GM19397 (cell line): ENCODE results near the gene FGF12.

Experiments used
- ATAC-seq: cut with Tn5 transposase; IDR thresholded peaks from one replicate; pipeline ENCODE4 v1.9.1; 2021; ENCODE audit warnings: mild to moderate bottlenecking, moderate library complexity; ENCODE audit not compliant: unreplicated experiment

FGF12 gene

DNA sequence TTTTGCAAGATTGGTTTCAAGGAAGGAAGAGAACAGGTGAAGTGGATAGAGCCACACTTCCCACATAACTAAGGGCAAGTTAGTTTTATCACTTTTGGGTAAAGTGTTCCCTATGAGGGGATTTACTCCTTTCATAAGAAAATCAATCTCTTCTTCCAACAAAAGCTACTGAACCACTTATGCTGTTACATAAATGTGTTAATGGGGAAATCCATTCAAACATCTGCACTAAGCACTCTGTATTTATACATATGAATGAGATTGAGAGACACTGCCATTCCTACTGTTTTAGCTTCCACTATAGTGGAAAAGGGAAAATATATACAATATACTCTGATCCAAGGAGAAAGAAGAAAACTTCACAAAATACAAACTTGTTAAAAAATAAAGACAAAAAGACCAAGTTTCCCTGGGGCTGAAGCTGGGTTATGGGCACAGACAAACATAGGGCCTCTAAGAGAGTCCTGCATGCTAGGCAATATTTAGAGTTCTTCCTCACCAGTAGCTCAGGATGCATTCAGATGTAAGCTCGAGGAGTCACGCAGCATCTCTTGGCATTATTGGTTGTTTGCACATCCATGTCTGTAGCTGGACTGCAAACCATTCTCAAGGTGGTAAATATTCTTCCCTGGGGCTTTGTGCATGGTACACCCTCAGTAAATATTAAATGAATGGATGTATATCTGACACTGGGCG is 454.2 kb downstream of the FGF12 start:
- no peak for ATAC-seq

DNA sequence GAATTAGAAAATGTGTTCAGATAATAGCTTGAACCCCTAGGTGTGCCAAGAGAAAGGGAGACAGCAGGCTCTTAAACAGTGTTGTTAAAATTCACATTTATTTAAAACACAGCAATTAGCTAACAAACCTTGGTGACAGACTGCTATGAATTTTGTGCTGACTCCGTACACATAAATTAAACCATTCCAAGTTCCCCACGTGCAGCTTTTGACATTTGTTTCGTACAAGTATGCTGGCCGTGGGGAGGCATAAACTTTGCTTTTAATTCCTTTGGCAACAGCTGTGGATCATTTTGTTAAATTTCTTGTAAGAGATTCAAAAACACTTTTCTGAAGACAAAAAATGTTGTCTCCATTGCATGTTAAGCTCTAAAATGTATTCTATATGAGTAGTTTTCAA is 465.3 kb downstream of the FGF12 start:
- no peak for ATAC-seq

DNA sequence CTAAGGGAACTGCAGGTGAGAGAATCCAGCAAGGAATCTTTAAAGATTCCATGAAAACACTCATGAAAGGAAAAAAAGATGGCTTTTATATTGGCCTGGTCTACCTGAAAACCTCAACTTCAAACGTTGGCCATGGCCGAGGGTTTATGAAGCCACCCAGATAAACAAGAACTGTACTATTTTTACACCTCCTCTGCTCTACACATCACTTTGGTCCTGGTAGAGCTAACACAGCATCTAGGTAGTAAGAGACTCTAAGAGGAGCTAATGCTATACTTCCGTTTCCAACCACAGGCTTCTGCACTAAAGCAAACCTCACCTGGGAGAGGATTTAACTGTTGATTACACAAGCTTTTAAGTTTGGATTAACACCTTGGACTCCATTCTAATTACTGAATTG is 466.2 kb downstream of the FGF12 start:
- no peak for ATAC-seq

DNA sequence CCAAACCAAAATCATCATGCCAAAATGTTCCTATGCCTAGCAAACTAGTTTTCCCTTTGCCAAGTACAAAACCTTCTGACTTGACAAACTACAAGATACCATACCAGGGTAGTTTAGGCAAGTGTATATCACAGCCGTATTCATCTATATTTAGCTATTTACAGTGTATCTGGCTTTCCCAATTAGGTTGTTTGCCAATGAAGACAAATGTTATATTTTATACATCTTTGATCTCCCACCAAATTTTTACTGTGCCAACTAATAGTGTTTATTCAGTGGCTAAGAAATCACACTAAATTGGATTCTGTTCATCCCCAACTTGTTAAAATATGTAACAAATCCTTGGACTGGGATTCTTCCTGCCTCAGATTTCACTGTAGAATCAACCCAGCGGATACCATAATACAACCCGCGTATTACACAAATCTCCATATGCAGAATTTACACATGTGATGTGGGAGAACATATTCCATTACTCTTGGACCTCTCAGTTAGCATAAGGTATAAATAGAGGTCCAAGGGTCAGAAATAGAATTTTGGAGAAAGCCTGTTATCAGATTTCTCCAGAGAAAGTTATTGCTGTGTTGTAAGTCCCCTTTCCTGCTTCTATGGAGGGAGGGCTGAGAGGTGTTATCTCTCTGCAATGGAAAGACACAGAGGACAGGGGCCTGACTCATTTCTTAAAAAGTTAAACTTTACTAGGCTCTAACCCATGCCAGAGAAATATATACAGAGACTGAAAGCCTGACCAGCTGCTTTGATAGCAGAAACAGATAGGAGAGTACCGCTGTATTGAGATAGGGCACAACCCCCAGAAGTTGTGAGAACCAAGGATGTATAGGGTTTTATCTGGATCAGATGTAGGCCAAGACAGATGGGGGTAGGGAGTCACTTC is 467.0 kb downstream of the FGF12 start:
- ATAC-seq: no peak

DNA sequence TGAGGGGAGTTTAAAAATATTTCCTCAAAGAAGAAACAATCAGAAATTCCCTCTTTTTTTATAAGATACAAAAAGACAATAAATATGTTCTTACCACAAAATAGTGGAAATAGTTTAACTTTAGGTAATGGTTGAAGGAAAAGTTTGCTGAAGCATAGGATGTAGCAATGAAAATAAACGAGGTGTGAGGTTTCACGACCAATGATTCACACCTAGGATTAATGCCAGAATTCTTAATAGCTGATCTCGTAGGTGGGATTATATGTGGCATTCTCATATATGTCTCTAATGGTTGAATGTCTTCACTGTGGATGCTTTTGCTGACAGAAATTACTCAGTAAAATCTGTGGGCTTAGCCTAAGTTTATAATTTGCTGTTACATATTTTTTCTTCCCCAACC is 467.7 kb downstream of the FGF12 start:
- ATAC-seq: no peak

- no peak for ATAC-seq
These were observed 468.6 kb downstream of the FGF12 start for GRCh38 chr3:192258721-192259120.

- no peak for ATAC-seq
These were observed 471.5 kb downstream of the FGF12 start for GRCh38 chr3:192255839-192256238.

DNA sequence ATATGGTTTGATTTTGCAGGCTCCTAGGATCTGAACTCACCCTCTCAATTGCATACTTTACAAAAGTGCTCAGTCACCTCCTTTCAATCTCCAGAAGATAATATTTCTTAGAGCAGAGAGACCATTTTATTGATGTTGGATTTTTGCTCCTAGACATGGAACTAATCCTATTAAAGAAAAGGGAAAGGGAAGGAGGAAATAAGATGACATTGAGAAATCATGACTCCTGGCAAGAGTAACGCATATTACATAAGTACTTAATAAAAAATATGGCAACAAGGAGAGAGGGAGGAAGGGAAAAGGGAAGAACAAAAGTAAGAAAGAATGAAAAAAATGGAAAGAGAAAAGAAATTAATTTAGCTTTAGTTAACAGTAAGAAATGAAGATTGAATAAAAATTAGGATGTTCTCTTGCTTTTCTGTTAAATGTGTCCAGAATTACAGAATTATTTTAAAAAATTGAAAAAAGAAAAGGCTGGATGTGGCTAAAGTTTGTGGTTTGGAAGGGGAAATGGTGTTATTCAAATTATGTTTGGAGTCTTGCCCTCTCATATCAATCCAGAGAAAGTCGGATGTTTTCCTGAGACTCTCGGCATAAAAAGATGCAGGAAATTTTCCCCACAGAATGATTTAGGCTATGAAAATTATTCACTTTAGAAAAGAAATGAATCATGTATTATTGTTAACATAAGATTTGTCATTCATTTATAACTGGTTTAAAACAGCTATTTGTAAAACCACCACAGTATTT is 474.0 kb downstream of the FGF12 start:
- ATAC-seq: no peak

DNA sequence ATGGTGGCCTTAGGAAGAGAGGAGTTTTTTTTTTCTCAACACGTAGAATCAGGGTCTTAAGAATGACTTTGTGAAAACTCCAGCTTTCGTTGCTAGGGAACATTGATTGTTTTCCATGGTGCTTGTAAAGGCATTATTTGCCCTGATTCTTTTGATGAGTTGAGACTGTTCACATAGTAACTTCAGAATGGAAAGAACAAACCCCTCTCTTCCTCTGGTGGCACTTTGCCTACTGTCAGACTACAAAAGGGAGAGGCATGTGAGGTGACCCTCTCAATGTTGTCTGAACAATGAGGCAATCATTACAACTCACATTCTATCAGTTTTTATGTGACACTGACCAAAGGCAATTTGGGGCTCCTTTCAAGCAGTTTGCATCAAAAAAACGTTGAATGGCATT is 477.8 kb downstream of the FGF12 start:
- no peak for ATAC-seq

GRCh38 chr3:192246847-192247559 is 480.3 kb downstream of the FGF12 start:
- no peak for ATAC-seq

DNA sequence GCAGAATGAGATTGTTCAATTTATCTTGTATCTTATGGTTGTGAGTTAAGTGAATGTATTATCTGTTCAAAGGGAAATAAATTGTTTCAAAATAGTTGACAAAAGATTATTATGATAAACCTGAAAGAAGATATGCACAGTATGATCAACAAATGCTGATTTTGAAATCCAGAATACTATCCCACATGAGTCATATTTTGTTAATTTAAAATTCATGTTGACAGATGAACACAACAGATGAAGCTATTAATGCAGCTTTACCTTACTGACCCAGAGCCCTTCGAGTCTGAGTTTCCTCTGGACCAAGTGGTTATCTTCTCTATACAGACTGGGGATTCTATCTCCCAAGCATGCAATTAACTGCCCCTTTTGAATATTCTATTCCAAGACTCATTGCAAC is 482.8 kb downstream of the FGF12 start:
- ATAC-seq: no peak

DNA sequence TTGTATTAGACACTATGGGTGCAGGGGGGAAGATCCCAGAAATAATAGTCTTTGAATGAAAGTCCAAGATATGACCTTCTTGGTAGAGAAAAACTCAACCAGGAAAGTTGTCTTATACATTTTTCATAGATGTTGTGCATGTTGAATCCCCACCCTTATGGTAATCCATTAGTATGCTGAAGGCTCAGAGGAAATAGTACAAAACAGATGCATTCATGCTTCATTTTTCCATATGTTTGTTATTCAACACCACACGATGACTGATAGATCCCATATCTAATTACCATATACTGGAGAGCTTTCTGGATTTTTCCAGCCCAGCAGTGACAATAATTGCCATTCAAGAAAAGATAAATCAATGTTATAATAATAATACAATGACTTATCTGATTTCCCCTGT is 487.4 kb downstream of the FGF12 start:
- ATAC-seq: no peak

GRCh38 chr3:192237992-192238608 is 489.2 kb downstream of the FGF12 start:
- no peak for ATAC-seq

- ATAC-seq: no peak
These were observed 497.5 kb downstream of the FGF12 start for GRCh38 chr3:192229866-192230265.

- no peak for ATAC-seq
These were observed 502.6 kb downstream of the FGF12 start for GRCh38 chr3:192224634-192225155.

GRCh38 chr3:192223815-192224214 is 503.5 kb downstream of the FGF12 start:
- ATAC-seq: no peak

- no peak for ATAC-seq
These were observed 506.4 kb downstream of the FGF12 start for GRCh38 chr3:192220915-192221314.

DNA sequence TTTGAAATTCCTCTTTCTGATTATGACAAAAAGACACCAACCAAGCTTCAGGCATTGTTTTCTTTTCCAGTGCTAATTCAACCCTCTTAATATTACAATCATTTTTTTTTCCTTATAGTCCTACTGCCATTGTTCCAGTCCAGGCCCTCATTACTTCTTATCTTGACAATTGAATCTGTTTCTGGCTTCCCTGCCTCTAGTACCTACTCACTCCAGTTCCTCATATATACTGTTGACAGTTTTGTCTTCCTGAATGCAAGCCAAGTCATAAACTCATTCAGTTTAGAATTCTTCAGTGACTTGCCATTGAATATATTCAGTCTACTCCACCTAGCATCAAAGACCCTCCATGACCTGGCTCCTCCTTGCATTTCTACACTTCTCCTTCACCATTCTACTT is 507.4 kb downstream of the FGF12 start:
- ATAC-seq: no peak

DNA sequence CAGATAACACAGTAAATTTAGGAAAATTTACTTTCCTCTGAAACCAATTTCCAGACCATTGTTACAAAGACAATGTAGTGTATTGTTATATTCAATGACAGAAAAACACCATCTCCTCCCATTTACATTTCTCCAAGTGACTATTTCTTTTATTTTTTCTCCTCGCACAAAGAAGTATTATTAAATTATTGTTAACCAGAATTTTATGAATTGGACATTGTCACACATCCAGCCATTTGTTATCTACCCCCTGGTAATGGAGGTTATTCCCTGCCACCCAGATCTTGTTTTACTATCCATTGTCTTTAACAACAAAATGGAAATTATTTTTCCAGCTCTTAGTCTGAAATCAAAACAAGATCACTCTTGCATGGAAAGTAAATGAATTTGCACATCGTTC is 511.3 kb downstream of the FGF12 start:
- ATAC-seq: no peak

DNA sequence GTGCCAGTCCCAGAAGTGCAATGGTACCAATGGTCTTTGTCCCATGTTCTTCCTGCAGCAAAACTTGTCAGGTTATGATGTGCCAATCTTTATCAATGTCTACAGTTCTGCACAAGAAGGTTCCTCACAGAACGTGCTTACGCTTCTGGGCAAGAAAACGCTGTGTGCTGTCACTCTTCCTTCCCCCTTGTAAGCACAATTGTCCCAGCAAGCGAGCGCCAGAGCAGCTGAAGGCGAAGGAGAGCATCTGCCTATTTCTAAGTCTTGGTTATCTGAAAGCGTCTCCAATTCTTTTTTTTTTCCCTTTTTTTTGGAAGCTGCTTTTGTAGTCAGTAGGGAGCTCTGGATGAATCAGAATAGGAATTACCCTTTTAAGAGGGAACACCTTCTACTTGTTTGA is 514.4 kb downstream of the FGF12 start:
- no peak for ATAC-seq
